Rectal smooth muscle tissue (tissue), 1 donor: ENCODE data around the gene SPTBN2.

Source experiments
- H3K27ac ChIP-seq: one replicate; pipeline ENCODE4 v1.7.0; 2013; ENCODE audit warnings: low read depth, low read length, inconsistent platforms
- H3K27me3 ChIP-seq: one replicate; pipeline ENCODE4 v1.7.0; 2013; ENCODE audit warnings: low read length; ENCODE audit not compliant: control insufficient read depth, insufficient read depth
- H3K36me3 ChIP-seq: one replicate; pipeline ENCODE4 v1.7.0; 2013; ENCODE audit warnings: low read length; ENCODE audit not compliant: control insufficient read depth, insufficient read depth
- H3K4me1 ChIP-seq: one replicate; pipeline ENCODE4 v1.7.0; 2013; ENCODE audit warnings: low read length; ENCODE audit not compliant: control insufficient read depth, insufficient read depth
- H3K4me3 ChIP-seq: one replicate; pipeline ENCODE4 v1.7.0; 2013; ENCODE audit warnings: low read length
- H3K9ac ChIP-seq: one replicate; pipeline ENCODE4 v1.7.0; 2013; ENCODE audit warnings: low read length

Gene SPTBN2

DNA sequence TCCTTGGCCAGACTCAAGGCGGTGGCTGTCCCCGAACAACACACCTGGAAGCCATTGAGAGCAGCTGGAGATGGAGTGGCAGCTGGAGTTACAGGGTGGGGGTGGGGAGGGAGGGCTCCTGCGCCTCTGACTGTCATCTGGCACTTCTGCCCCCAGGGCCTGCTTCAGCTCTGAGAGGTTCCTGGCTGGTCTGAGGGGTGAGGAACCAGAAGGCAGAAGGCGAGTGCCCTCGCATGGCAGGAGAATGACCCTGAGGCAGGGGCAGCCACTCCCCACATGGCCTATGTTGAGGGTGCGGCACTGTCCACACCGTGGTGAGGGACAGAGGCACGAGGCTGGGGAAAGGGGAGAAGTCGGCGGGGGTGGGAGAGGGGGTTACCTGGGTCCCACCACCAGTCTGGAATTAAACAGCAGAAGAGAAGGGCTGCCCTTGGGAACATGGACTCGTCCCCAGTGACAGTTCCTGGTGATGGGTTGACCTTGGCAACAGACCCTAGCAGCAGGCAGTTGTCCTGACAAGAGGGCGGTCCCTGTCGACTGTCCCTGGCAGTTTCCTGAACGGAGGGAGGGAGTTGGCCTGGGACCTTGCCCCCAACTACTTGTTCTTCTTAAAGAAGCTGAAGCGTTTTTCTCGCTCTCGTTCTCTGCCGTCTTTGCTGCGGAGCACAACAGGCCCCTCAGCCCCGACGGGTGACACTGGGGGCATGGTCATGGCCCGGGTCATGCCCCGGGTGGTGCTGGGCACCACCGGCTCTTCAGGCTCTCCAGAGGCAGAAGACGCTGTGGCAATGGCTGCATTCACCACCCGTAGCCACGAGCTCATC lies 43.5 kb downstream of the SPTBN2 start:
- no peak overlapping the region for H3K4me3 ChIP-seq
- no peaks in the 10 kb centered on the region for H3K36me3 ChIP-seq
- H3K9ac ChIP-seq: no peak overlapping the region
- H3K27me3 ChIP-seq: no peaks in the 10 kb centered on the region
- no peaks in the 10 kb centered on the region for H3K4me1 ChIP-seq
- H3K27ac ChIP-seq: no peak overlapping the region

DNA sequence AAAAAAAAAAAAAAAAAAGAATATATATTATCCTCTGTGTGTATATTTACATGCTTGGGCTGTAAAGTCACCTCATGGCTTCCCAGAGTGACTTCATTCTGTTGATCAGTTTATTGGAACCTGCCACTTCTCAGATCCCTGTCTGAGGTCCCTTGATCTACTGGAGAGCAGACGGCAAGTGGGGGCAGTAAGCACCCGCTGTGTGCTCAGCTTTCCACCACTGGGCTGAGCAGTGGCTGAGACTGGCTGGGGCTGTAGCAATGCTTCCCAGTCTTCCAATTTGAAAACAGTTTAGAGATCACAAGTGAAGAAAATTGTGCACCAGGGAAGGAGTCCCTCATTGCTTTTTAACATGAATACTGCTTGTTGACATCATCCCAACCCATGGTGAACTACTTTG lies 44.4 kb downstream of the SPTBN2 start:
- Histone ChIP-seq H3K4me3 (no peak overlapping the region), H3K27ac (no peak overlapping the region), H3K36me3 (no peaks in the 10 kb centered on the region), H3K27me3 (no peaks in the 10 kb centered on the region), H3K4me1 (no peaks in the 10 kb centered on the region), H3K9ac (no peak overlapping the region)

DNA sequence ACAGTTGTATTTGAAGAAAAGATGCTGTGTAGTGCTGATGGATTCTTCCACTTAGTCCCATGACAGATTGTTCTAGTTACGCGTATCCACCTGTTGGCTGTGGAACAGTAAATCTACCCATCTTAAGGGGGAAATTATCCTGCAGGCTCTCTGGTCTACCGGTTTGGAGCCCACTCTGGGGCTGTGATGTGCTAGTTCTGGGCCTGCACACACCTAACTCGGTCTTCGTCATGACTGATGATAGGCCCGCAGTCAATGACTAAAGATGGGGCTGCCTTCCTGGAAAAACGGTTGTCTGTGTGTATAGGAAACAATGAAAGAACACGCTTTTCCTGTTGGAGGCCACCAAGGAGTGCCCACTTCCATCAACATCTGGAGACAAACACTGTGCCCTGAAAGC lies 45.1 kb downstream of the SPTBN2 start:
- Histone ChIP-seq H3K9ac (no peak overlapping the region), H3K4me3 (no peak overlapping the region), H3K27ac (no peak overlapping the region), H3K27me3 (no peaks in the 10 kb centered on the region), H3K36me3 (no peaks in the 10 kb centered on the region), H3K4me1 (no peaks in the 10 kb centered on the region)

DNA sequence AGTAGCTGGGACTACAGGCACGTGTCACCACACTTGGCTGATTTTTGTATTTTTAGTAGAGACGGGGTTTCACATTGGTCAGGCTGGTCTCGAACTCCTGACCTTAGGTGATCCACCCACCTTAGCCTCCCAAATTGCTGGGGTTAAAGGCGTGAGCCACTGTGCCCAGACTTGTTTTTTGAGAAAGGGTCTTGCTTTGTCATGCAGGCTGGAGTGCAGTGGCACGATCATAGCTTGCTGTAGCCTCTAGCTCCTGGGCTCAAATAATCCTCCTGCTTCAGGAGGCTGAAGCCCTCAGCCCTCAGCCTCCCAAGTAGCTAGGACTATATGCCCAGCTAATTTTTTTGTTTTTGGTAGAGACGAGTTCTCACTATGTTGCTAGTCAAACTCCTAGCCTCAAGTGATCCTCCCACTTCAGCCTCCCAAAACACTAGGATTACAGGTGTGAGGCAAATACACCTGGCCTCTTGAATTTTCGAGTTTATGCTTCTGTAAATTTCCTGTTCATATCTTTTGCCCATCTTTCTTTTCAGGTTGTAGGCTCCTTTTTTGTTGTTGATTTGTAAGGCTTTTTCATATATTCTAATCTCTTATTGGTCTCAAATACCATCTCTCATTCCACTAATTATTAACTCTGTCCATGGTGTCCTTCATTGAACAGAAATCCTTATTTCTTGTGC lies 47.9 kb downstream of the SPTBN2 start:
- Histone ChIP-seq H3K4me1 (peaks cover 7% of the 10 kb centered on the region), H3K4me3 (no peak overlapping the region), H3K27ac (no peak overlapping the region), H3K9ac (no peak overlapping the region), H3K36me3 (no peaks in the 10 kb centered on the region), H3K27me3 (no peaks in the 10 kb centered on the region)

DNA sequence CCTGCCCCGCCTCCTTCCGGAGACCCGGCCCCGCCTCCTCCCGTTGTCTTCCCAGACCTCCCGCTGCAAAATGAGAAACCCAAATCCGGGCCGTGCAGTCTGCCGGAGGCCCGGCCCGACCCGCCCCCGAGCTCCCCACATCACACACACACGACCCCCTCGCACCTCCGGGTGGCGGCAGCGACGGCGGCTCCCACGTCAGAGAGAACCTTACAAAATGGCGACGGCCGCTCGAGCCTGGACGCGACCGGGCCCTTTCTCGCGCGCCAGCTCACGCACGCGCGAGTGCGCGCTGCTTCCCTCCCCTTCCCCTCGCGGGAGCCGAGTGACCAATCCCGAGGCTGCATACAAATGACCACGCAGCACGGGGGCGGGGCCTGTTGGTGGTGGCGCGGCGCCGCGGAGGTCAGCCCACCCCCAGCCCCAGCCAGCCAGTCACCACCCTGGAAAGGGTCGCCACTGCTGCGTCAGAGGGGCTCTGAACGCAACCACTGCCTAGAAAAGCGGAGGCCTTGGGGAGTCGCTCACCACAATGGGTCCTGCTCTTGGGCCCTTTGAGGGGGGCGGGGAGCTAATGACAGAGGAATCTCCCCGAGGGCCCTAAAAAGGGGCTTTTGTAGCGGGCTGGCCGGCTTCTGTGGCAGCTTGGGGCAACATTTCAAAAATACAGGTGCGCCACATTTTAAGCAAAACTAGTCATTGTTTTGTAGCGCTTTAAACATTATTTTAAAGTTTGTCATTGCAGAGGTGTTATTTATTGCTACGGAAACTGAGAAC lies 51.2 kb downstream of the SPTBN2 start, which contains the start of gene RBM4B:
Gene RBM4B, minus strand, starts transcription at position 289 of the 777 bp plus-strand sequence. CDS start 808 bp downstream, outside the sequence.
- Histone ChIP-seq H3K4me1 (peaks cover 19% of the 10 kb centered on the region), H3K4me3 (peak within 1 kb of the TSS; percentile 69), H3K9ac (peak within 1 kb of the TSS; percentile 51), H3K36me3 (no peaks in the 10 kb centered on the region), H3K27ac (peak within 1 kb of the TSS; percentile 99), H3K27me3 (no peaks in the 10 kb centered on the region)

DNA sequence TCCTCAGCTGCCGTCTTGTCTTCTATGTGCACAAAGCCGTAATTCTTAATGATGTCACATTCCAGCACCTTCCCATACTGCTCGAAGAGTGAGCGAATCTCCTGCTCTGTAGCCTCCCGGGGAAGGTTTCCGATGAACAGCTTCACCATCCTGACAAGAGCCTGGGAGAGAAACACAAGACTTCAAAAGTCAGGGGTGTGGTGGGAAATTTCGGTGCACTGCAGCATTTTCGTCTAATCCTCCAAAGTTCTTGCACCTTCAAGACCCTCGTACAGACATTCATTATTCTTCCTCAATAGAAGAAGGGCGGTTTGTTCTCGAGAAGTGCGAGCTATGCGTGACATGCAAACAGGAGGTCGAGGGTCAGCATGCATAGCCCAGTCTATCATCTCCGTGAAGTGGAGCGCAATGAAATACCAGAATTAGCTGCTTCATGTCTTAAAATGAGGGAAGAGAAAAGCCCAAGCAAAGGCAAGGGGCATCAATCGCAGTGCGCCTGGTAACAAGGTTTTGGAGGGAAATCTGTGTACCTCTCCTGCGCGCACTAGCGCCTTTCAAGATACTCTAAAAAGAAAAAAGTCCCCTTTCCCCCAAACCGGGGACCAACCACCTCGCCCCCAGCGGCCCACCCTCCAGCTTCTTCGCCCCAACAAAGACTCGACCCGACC lies 52.0 kb downstream of the SPTBN2 start:
- Histone ChIP-seq H3K9ac (peak overlapping the region; percentile 30), H3K27ac (peak overlapping the region; percentile 99), H3K36me3 (no peaks in the 10 kb centered on the region), H3K4me1 (peaks cover 19% of the 10 kb centered on the region), H3K4me3 (peak overlapping the region; percentile 69), H3K27me3 (no peaks in the 10 kb centered on the region)

DNA sequence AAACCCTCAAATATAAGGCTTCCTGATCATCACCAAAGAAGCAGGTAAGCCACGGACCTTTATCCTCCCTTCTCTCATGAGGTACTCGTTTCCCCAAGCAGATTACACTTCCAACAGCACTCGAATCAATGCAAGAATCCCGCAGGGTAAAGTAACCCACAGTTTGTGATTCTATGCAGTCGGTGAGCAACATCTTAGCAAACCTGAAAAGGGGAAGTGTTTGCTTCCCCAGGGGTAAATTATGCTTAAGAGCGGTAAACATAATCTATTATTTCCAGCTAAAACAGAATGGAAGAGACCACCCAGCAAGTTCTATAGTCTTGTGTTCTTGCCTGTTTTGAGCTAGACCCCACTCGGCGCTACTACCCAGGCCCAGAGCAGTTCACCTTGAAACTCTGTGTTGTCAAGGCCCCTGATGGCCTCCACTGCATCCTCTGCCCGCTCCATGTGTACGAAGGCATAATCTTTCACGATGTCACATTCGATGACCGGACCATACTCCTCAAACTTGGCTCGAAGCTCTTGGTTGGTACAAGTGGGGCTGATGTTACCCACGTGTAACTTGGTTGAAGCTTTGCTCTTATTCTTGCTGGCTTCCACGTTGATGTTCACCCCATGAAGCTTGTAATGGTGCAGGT lies 52.6 kb downstream of the SPTBN2 start:
- Histone ChIP-seq H3K36me3 (no peaks in the 10 kb centered on the region), H3K4me3 (peak overlapping the region; percentile 69), H3K27me3 (no peaks in the 10 kb centered on the region), H3K9ac (no peak overlapping the region), H3K4me1 (peaks cover 19% of the 10 kb centered on the region), H3K27ac (no peak overlapping the region)

DNA sequence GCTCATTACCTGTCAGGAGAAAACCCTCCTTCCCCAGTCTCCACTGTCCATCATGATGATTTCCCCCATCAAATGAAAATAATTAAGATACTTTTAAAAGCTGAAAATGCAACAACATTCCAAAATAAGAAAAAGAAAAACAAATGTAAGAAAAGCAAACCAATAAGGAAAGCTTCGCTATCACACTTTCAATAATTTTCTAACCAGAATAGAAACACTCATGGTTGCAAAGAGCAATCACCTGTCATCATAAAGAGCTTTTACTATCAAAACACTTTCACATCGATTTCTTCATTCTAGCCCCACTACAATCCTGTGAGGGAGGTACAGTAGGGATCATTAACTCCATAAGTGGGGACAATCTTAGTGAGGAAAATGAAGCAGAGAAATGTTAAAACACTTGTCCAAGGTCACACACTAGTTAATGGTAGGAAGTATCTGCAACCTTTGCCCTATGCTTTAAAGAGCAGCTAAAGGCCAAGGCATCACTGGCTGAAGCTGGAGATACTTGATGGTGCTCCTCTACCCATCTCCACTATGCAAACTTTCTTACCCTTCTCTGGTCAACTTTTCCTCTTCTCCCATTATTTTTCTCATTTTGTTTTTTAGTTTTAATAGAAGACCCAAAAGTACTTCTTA lies 53.9 kb downstream of the SPTBN2 start:
- H3K36me3 ChIP-seq: peaks cover 2% of the 10 kb centered on the region
- no peak overlapping the region for H3K27ac ChIP-seq
- no peak overlapping the region for H3K4me3 ChIP-seq
- no peaks in the 10 kb centered on the region for H3K27me3 ChIP-seq
- no peak overlapping the region for H3K9ac ChIP-seq
- peaks cover 19% of the 10 kb centered on the region for H3K4me1 ChIP-seq

DNA sequence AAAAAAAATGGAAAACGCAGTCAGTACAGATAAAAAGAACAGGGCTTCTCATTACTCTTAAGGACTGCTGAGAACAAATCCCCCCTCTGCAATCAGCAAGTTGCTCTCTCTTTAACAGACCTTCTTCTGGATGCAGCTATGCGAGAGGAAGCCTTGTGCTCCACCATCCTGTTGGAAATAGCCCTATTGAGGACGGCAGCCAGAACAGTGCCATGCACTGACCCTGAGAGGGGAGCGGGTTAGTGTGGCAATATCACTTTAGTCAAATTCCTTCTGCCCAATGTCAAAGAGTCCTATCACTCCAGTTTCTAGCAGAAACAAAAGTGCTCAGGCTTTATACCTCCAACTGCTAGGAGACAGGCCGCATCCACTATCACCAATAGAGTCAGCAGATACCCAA lies 58.2 kb downstream of the SPTBN2 start:
- peaks cover 13% of the 10 kb centered on the region for H3K36me3 ChIP-seq
- H3K27me3 ChIP-seq: no peaks in the 10 kb centered on the region
- H3K9ac ChIP-seq: no peak overlapping the region
- H3K4me3 ChIP-seq: no peak overlapping the region
- no peak overlapping the region for H3K27ac ChIP-seq
- H3K4me1 ChIP-seq: peaks cover 11% of the 10 kb centered on the region

DNA sequence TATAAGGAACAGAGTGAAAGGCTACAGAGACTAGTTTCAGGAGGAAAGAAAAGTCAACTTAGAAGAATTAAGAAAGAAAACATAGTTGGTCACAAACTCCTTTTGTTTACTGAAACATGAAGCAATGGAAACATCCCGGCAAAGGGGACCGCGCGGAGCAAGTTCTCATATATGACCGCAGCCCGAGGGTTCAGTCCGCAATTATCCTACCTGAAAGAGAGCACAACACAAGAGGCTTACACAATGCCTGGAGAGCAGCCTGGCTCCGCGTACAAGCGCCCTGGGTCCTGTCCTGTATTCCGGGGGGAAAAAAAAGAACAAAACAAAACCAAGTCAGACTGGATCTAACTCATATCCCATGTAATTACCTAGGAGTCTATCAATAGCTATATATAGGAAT lies 63.6 kb downstream of the SPTBN2 start:
- no peak overlapping the region for H3K4me3 ChIP-seq
- no peak overlapping the region for H3K27ac ChIP-seq
- H3K27me3 ChIP-seq: no peaks in the 10 kb centered on the region
- peaks cover 24% of the 10 kb centered on the region for H3K36me3 ChIP-seq
- no peak overlapping the region for H3K9ac ChIP-seq
- no peaks in the 10 kb centered on the region for H3K4me1 ChIP-seq

DNA sequence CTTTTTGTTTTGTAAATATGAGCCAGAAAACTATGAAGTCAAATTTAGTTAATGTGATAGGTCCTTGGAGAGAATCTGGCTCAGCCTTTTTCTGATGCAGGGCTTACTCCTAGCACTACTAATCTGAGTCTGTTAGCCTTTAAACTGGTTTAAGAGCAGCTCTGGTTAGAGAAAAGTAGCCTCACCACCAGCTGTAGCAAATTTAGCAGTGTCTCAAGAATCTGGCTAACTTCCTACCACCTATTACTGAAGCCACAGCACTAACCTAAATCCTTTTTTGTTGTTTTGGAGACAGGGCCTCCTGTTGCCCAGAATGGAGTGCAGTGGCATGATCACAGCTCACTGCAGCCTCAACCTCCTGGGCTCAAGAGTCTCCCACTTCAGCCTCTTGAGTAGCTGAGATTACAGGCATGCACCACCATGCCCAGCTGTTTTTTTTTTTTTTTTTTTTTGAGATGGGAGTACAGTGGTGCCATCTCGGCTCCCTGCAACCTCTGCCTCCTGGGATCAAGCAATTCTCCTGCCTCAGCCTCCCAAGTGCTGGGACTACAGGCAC lies 65.2 kb downstream of the SPTBN2 start:
- Histone ChIP-seq H3K27me3 (no peaks in the 10 kb centered on the region), H3K36me3 (peaks cover 25% of the 10 kb centered on the region), H3K4me3 (no peak overlapping the region), H3K9ac (no peak overlapping the region), H3K4me1 (no peaks in the 10 kb centered on the region), H3K27ac (no peak overlapping the region)
